ENCODE results near the gene KCNN3.

The KCNN3 gene

DNA sequence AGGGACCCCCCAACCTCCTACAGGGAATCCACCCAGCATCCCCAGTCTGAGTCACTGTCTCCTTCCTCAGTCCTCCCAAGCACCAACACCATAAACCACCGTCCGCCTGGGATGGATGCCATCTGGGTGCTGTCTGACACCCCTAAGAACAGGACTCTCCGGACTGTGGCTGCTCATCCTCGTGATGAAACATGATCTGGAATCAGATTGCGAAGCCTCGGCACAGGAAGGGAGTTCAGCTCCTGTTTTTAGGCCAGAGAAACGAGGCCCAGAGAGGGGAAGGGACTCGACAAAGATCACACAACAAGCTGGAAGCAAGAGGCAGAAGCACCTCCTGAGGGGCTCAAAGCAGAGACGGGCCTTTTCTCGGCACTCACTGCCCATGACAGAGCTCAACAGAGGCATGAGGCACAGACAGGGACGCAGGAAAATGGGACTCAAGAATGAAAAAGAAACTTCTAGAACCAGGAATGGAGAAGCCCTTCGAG is 8.4 kb downstream of the KCNN3 start:
- DNase-seq (ENCODE audit: low read depth, low spot score): no peak

- DNase-seq (ENCODE audit: low read depth, low spot score): no peak
These were observed 9.8 kb downstream of the KCNN3 start for GRCh38 chr1:154860156-154860870.

GRCh38 chr1:154859786-154860155 is 10.3 kb downstream of the KCNN3 start:
- no peak for DNase-seq (ENCODE audit: low read depth, low spot score)

DNA sequence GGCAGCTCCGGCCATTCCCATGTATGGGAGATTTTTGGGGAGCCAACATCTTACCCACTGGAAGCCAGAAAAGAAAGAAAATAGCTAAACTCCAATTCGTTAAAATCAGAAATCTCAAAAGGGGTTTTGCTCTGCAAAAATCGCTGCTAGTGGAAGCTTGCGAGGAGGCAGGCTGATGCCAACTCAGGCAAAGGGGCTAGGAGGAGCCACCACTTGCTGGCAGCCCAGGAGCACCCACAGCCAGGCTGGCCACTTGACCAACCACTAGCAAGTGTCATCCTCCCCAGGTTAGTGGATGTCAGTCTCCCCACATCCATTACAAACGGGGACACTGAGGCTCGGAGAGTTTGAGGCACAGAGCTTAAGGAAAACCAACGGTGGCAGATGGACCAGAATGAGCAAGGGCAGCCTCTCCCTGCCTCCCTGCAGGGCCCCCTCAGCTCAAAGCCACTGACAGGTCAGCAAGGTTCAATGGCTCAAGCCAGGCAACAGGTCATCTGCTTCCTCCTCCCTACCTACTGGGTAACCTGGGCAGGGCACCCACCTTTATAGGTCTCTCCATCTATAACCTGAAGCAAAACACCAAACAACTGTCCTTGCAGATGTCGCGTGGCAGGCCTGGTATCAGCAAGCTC is 10.8 kb downstream of the KCNN3 start:
- no peak for DNase-seq (ENCODE audit: low read depth, low spot score)

DNA sequence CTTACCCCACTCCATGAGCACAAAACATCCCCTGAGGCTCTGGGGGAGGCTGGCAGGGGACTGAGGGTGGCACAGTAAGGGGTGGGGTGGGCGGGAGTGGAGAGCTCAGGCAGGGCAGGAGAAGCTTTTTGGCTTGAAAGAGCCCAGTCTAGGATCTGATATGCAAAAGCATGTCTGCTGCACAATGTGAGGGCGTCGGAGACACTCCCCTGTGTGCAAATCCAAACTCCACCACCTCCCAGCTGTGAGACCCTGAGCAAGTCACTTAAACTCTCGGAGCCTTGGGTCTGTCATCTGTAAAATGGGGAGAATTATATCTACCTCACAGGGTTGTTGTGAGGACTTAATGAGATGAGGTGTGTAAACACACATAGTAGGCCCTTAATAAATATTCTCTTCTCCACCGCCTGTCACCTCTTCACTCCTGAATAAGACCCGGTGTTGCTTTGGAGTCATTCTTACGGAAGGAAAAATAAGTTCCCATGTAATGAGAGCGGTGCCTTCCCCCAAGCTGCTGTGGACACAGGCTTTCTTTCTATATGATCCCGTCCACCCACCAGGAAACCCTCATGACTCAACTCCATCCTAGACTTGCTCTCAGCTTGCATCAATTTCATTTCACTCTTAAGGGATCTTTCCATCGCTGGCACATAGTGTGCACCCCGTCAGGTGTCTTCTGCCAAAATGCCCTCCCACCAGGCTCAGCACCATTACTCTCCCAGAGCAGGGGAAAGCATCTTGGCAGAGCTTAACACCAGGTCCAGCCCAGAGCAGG is 12.5 kb downstream of the KCNN3 start:
- DNase-seq (ENCODE audit: low read depth, low spot score): no peak

DNA sequence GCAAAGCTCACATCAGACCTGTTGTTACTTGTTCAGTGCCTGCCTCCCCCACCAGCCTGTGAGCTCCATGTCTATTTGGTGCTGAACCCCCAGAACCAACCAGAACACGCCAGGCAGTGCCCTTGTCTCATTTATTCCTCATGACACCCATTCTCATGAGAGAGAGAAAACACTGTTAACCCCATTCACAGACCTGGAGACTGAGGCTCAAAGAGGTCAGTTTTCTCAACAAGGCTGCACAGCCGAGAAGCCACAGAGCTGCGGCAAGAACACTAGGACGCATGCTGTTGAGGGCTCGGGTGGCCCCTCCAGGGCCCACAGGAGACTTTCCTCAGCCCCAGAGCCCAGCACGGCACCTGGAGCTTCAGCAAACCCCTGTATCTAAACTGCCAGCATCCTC is 13.1 kb downstream of the KCNN3 start:
- DNase-seq (ENCODE audit: low read depth, low spot score): no peak

- DNase-seq (ENCODE audit: low read depth, low spot score): no peak
These were observed 13.5 kb downstream of the KCNN3 start for GRCh38 chr1:154856544-154856943.

DNA sequence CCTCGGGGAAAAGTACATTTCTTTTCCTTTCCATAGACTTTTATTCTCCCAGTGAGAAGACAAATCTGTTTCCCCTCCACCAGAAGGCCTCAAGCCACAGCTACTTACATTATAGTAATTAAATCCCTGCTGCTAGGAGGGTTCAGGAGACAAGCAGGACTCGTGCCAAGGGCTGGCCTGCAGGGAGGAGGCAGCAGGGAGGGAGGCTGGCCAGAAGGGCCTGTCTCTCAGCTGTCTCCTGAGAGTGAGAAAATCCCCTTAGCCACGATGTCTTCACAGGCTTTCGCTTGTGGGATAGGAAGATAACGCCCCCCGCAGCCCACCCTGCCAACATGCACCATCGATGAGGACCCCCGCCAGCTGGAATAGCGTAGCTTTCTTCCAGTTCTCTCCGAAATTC is 14.0 kb downstream of the KCNN3 start:
- no peak for DNase-seq (ENCODE audit: low read depth, low spot score)

GRCh38 chr1:154855186-154855851 is 14.8 kb downstream of the KCNN3 start:
- DNase-seq (ENCODE audit: low read depth, low spot score): no peak

GRCh38 chr1:154852845-154853244 is 17.2 kb downstream of the KCNN3 start:
- DNase-seq (ENCODE audit: low read depth, low spot score): no peak

- no peak for DNase-seq (ENCODE audit: low read depth, low spot score)
These were observed 18.5 kb downstream of the KCNN3 start for GRCh38 chr1:154851392-154852177.

- peak; percentile 66 for DNase-seq (ENCODE audit: low read depth, low spot score)
These were observed 20.4 kb downstream of the KCNN3 start for GRCh38 chr1:154849645-154850131.

- DNase-seq (ENCODE audit: low read depth, low spot score): no peak
These were observed 21.1 kb downstream of the KCNN3 start for GRCh38 chr1:154848983-154849382.

DNA sequence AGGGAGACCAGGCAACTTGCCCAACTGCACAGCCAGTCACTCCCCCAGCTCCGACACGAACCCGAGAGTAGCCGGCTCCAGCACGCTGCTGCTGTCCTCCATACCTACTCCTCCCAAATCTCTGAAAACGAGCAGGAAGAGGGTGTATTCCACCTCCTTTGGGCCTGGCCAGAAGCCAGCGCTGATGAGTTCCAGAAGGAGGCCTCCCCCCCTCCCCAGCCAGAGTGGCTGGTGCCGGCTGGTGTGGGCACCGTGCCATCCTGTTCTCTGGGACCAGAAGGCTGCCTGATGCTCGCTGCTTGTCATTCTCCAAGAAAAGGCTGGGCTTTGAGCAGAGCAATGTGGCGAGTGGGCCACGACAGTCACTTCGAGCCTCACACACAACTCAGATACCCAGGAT is 22.2 kb downstream of the KCNN3 start:
- DNase-seq (ENCODE audit: low read depth, low spot score): peak; percentile 61

DNA sequence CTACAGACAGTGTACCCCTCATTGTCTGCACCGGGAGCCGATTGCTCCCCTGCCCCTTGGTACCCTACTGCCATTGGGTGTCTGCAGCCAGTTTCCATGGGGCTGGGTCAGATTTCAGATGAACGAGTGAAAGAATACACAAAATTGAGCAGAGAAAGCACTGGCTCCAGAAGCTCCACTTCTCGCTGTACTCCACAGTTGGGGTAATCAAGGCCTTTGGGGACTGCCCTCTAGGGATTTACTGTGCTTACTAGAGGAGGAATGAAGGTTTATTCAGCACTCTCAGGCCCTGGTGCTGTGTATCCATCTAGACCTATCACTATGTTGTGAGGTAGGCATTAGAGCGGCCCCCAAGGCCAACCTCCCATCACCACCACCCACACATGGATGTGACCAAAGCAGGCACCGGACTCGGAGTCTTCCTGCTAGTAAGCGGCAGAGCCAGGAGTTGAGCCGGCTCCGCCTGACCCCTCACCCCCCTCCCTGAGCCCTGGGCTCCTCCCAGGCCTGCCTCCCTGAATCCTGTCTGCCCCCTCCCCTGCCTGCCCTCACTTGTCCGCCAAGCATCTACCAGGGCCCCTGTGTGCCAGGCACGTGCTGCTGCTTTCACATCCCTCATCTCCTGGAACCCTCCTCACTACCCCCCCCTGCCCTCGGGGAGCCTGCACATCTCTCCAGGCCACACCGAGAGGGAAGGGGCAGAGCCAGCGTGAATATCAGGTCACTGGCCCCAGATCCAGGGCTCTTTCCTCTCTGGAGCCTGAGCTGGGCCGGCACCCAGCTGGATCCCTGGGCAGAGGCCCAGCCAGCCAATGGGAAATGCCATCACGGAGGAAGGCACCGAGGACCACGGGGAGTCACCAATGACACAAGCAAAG is 23.3 kb downstream of the KCNN3 start:
- DNase-seq (ENCODE audit: low read depth, low spot score): no peak

DNA sequence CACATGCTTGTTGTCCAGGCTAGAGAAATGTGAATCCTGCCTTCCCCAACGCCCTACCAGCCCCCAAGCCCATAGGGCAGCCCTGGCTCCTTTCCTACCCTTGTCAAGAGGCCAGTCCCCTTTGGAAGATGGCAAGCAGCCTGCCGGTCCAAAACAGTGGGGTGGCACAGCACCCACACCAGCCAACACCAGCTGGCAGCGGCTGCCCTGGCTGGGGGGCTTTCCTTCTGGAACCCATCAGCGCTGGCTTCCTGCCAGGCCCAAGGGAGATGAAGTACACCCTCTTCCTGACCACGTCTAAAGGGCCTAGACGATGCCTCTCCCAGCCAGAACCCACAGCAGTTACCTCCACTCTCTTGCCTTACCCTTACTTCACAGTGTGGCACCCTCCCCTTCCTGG is 24.2 kb downstream of the KCNN3 start:
- no peak for DNase-seq (ENCODE audit: low read depth, low spot score)

DNA sequence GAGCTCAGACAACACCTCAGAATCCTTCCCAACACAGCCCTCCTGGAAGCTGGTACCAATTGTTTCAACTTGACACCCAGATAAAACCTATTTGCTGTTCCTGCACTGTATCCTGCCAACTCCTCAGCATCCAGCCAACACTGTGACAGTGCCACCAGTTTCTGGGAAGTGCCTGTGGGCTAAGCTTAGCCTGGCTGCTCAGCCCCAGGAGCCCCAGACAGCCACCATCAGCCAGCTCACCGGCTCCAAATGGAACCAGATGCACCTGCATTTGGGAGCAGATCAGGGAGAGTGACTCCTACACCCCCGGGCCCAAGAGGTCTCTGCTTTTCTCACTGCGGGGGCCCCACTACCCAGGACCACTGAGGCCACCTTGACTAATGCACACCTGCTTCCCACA is 24.9 kb downstream of the KCNN3 start:
- no peak for DNase-seq (ENCODE audit: low read depth, low spot score)

DNA sequence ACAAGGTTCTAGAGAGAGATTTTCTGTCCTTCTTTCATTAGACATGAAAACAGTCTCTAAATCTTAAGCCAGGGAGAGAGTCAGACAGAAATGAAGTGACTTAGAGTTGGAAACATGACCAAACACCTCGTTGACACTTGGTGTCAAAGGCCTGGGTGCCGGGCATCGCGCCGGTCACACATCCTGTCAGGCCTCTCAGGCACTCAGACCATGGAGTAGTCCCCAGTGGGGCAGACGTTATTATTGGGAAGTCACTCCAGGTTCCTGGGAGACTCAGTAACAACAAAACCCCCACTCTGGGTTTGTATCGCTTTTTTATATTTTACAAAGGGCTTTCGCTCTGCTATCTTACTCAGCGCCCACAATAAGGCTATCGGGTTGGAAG is 25.8 kb downstream of the KCNN3 start:
- DNase-seq (ENCODE audit: low read depth, low spot score): no peak

GRCh38 chr1:154843636-154844296 is 26.3 kb downstream of the KCNN3 start:
- DNase-seq (ENCODE audit: low read depth, low spot score): no peak

GRCh38 chr1:154842635-154843034 is 27.4 kb downstream of the KCNN3 start:
- no peak for DNase-seq (ENCODE audit: low read depth, low spot score)

Data from astrocyte of the hippocampus (primary cell).